Measurements from ENCODE around the gene EIF3C. TPM values are rescaled to one million over a fixed set of nuclear protein-coding genes. Genes with fewer than 3 reads are reported as not detected.
A peak's percentile ranks its signal among the peaks of the same experiment; 100 is the strongest.
"Not testable (repeated sequence)": the region's sequence is repeated elsewhere in the genome, so short reads cannot be mapped to it uniquely, and the experiment has no call there.

Gene EIF3C
- total and polyA plus RNA-seq, 2 of the 13 experiments (the other 11 are each of a cell fraction or from before 2014, with no cell fraction given), result 360 to 415 TPM

- CTCF ChIA-PET (ENCODE audit: low intra/inter-chr PET ratio, low total read pairs); H3K9me3 ChIP-seq (ENCODE audit: low read length); H3K27ac ChIP-seq (ENCODE audit: extremely low read length, insufficient read depth, low read length); ATAC-seq; H3K36me3 ChIP-seq (replicated peaks in 1 of 2; ENCODE audit: control insufficient read depth in 1 of 2, insufficient read depth in 2 of 2, low read length in 2 of 2); BruUV-seq (replicated peaks); in situ Hi-C loops (cut with HindIII; ENCODE audit: extremely low pct_ligation_motif_present, low pct_unique_long_range_greater_than_20kb); H3K9ac ChIP-seq (ENCODE audit: insufficient read depth, low read depth, low read length); POLR2A ChIA-PET; H3K4me1 ChIP-seq (ENCODE audit: insufficient read depth, low read length); H4K20me1 ChIP-seq (ENCODE audit: insufficient read depth, low read length); H2AFZ ChIP-seq (ENCODE audit: low read length); H3K27me3 ChIP-seq (ENCODE audit: control insufficient read depth in 1 of 2, insufficient read depth in 2 of 2, low read length in 2 of 2); FAIRE-seq; DNase-seq (ENCODE audit: low spot score); H3K4me3 ChIP-seq (replicated peaks in 1 of 3; ENCODE audit: insufficient read depth in 1 of 3, low read depth in 2 of 3, low read length in 3 of 3); intact Hi-C loops (cut with micrococcal nuclease; ENCODE audit: unreplicated experiment); H3K79me2 ChIP-seq (ENCODE audit: insufficient read depth, low read length); H3K4me2 ChIP-seq (ENCODE audit: low read depth, low read length): not testable (repeated sequence)
- 95% methylated on average over 2 of the region's 4 CpGs for WGBS (ENCODE audit: low lambda C conversion rate)
These were observed 19.5 kb upstream of the EIF3C start for GRCh38 chr16:28691722-28692121.

DNA sequence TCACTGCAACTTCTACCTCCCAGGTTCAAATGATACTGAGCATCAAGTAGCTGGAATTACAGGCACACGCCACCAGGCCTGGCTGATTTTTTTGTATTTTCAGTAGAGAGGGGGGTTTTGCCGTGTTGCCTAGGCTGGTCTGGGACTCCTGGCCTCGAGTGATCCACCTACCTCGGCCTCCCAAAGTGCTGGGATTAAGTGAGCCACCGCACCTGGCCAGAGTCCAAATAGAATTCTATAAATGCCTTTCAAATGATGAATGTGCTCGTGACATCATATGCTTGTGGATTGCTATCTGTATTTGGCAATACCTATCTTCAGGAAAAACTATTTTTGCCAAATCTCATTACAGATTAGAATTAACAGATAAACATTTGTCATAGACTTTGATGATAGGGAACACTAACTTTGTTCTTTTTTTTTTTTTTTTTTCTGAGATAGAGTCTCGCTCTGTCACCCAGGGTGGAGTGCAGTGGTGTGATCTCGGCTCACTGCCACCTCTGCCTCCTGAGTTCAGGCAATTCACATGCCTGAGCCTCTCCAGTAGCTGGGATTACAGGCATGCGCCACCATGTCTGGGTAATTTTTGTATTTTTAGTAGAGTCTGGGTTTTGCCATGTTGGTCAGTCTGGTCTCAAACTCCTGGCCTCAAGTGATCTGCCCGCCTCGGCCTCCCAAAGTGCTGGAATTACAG, 17.9 kb upstream of the EIF3C start:
- BruUV-seq (replicated peaks); H3K9me3 ChIP-seq (ENCODE audit: low read length); intact Hi-C loops (cut with micrococcal nuclease; ENCODE audit: unreplicated experiment); H3K27me3 ChIP-seq (ENCODE audit: control insufficient read depth in 1 of 2, insufficient read depth in 2 of 2, low read length in 2 of 2); H4K20me1 ChIP-seq (ENCODE audit: insufficient read depth, low read length); H3K27ac ChIP-seq (ENCODE audit: extremely low read length, insufficient read depth, low read length); in situ Hi-C loops (cut with HindIII; ENCODE audit: extremely low pct_ligation_motif_present, low pct_unique_long_range_greater_than_20kb); H3K4me2 ChIP-seq (ENCODE audit: low read depth, low read length); FAIRE-seq; H3K9ac ChIP-seq (ENCODE audit: insufficient read depth, low read depth, low read length); H2AFZ ChIP-seq (ENCODE audit: low read length); DNase-seq (ENCODE audit: low spot score); CTCF ChIA-PET (ENCODE audit: low intra/inter-chr PET ratio, low total read pairs); H3K36me3 ChIP-seq (replicated peaks in 1 of 2; ENCODE audit: control insufficient read depth in 1 of 2, insufficient read depth in 2 of 2, low read length in 2 of 2); POLR2A ChIA-PET; H3K79me2 ChIP-seq (ENCODE audit: insufficient read depth, low read length); H3K4me1 ChIP-seq (ENCODE audit: insufficient read depth, low read length); H3K4me3 ChIP-seq (replicated peaks in 1 of 3; ENCODE audit: insufficient read depth in 1 of 3, low read depth in 2 of 3, low read length in 3 of 3): not testable (repeated sequence)
- no CpG with 5 or more reads among the region's 11 CpGs for WGBS (ENCODE audit: low lambda C conversion rate)
- peak; percentile 63 for ATAC-seq

DNA sequence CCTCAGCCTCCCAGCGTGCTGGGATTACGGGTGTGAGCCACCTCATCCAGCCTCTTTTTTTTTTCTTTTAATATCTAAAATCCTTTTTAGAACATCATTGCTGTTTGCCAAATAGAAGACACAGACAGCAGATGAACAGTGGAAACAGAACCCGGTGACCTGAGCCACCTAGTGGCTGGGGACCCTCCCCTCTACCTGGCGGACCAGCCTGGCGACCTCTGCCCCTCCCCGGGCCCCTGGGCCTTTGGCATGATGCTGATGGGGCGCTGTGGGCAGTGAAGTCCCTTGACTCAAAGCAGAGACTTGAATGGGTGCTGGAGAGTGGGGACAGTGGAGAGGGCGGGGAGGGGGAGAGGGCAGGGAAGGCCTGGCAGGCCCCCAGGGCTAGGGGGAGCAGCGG, 11.5 kb upstream of the EIF3C start:
- H3K9me3 ChIP-seq (ENCODE audit: low read length); intact Hi-C loops (cut with micrococcal nuclease; ENCODE audit: unreplicated experiment); CTCF ChIA-PET (ENCODE audit: low intra/inter-chr PET ratio, low total read pairs); H3K4me1 ChIP-seq (ENCODE audit: insufficient read depth, low read length); FAIRE-seq; DNase-seq (ENCODE audit: low spot score); in situ Hi-C loops (cut with HindIII; ENCODE audit: extremely low pct_ligation_motif_present, low pct_unique_long_range_greater_than_20kb); H3K27me3 ChIP-seq (ENCODE audit: control insufficient read depth in 1 of 2, insufficient read depth in 2 of 2, low read length in 2 of 2); H3K36me3 ChIP-seq (replicated peaks in 1 of 2; ENCODE audit: control insufficient read depth in 1 of 2, insufficient read depth in 2 of 2, low read length in 2 of 2); H4K20me1 ChIP-seq (ENCODE audit: insufficient read depth, low read length); H2AFZ ChIP-seq (ENCODE audit: low read length); BruUV-seq (replicated peaks); POLR2A ChIA-PET; H3K27ac ChIP-seq (ENCODE audit: extremely low read length, insufficient read depth, low read length); H3K4me2 ChIP-seq (ENCODE audit: low read depth, low read length); H3K9ac ChIP-seq (ENCODE audit: insufficient read depth, low read depth, low read length); H3K4me3 ChIP-seq (replicated peaks in 1 of 3; ENCODE audit: insufficient read depth in 1 of 3, low read depth in 2 of 3, low read length in 3 of 3); H3K79me2 ChIP-seq (ENCODE audit: insufficient read depth, low read length): not testable (repeated sequence)
- WGBS (ENCODE audit: low lambda C conversion rate), result 80% methylated on average over 2 of the region's 9 CpGs
- ATAC-seq, result peak; percentile 68

GRCh38 chr16:28700349-28700748, 10.9 kb upstream of the EIF3C start:
- H2AFZ ChIP-seq (ENCODE audit: low read length); FAIRE-seq; H4K20me1 ChIP-seq (ENCODE audit: insufficient read depth, low read length); H3K9me3 ChIP-seq (ENCODE audit: low read length); H3K4me2 ChIP-seq (ENCODE audit: low read depth, low read length); H3K4me1 ChIP-seq (ENCODE audit: insufficient read depth, low read length); BruUV-seq (replicated peaks); CTCF ChIA-PET (ENCODE audit: low intra/inter-chr PET ratio, low total read pairs); in situ Hi-C loops (cut with HindIII; ENCODE audit: extremely low pct_ligation_motif_present, low pct_unique_long_range_greater_than_20kb); H3K27me3 ChIP-seq (ENCODE audit: control insufficient read depth in 1 of 2, insufficient read depth in 2 of 2, low read length in 2 of 2); H3K9ac ChIP-seq (ENCODE audit: insufficient read depth, low read depth, low read length); ATAC-seq; intact Hi-C loops (cut with micrococcal nuclease; ENCODE audit: unreplicated experiment); H3K79me2 ChIP-seq (ENCODE audit: insufficient read depth, low read length); POLR2A ChIA-PET; DNase-seq (ENCODE audit: low spot score); H3K27ac ChIP-seq (ENCODE audit: extremely low read length, insufficient read depth, low read length); H3K36me3 ChIP-seq (replicated peaks in 1 of 2; ENCODE audit: control insufficient read depth in 1 of 2, insufficient read depth in 2 of 2, low read length in 2 of 2); H3K4me3 ChIP-seq (replicated peaks in 1 of 3; ENCODE audit: insufficient read depth in 1 of 3, low read depth in 2 of 3, low read length in 3 of 3): not testable (repeated sequence)
- WGBS (ENCODE audit: low lambda C conversion rate), result no CpG with 5 or more reads among the region's 19 CpGs

All from HepG2 (cell line).